Ecto neural progenitor cell (in vitro differentiated cells): ENCODE results near the gene USP6.
"Not testable (repeated sequence)": the region's sequence is repeated elsewhere in the genome, so short reads cannot be mapped to it uniquely, and the experiment has no call there.

Experiments
- DNase-seq: peaks from one replicate; pipeline ENCODE4 v3.0.0-alpha.2; 2018; ENCODE audit warnings: low spot score

The USP6 gene

GRCh38 chr17:5191541-5192417 lies 75.9 kb downstream of the USP6 start, which contains the start of gene ZNF594:
Gene ZNF594 (minus strand): TSS chr17:5191868. CDS start chr17:5184256, 7,612 bp downstream.
- peak; percentile 99 for DNase-seq

DNA sequence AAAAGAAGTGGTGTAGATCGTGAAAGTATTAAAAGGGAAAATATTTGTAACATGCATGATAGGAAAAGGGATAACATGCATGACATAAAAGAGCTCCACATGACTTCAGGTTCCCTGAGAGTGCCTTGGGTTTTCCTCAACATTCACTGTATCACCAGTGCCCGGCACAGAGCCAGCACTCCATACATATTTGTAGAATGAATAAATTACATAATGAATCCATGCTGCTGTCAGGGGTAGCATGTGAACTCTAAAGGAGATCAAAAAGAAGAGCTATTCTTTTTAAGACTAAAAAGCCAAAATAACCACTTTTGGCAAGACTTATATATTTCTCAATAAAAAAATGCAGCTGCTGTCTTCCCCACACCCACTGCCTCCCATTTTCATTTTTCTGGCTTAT lies 78.5 kb downstream of the USP6 start:
- no peak for DNase-seq

DNA sequence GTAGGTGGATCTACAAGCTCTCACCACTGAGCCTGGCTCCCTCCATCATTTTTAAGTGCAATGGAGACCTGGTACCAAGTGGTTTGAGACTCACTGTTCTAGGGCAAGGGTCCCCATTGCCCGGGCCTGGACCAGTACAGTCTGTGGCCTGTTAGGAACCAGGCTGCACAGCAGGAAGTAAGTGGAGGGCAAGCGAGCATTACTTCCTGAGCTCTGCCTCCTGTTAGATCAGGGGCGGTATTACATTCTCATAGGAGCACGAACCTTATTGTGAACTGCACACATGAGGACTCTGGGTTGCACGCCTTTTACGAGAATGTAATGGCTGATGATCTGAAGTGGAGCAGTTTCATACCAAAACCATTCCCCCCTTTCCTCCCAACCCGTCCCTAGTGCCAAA lies 82.6 kb downstream of the USP6 start:
- no peak for DNase-seq

- DNase-seq = no peak
These were observed 84.5 kb downstream of the USP6 start for GRCh38 chr17:5200360-5200759.

GRCh38 chr17:5201011-5201410 lies 85.2 kb downstream of the USP6 start:
- DNase-seq = no peak

- DNase-seq = no peak
These were observed 87.5 kb downstream of the USP6 start for GRCh38 chr17:5203178-5203907.

DNA sequence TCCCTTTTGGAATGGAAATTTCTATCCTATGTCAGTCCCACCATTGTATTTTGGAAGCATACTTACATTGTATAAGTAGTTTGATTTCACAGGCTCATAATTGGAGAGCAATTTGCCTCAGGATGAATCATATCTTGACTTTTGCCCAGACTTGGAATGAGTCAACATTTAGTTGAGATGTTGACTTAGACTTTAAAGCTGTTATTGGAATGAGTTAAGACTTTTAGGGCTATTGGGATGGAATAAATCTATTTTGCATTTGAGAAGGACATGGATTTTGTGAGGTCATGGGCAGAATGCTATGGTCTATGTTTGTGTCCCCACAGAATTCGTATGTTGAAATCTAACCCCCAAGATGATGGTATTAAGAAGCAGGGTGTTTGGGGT lies 88.1 kb downstream of the USP6 start:
- no peak for DNase-seq

- no peak for DNase-seq
These were observed 93.6 kb downstream of the USP6 start for GRCh38 chr17:5209396-5209795.

DNA sequence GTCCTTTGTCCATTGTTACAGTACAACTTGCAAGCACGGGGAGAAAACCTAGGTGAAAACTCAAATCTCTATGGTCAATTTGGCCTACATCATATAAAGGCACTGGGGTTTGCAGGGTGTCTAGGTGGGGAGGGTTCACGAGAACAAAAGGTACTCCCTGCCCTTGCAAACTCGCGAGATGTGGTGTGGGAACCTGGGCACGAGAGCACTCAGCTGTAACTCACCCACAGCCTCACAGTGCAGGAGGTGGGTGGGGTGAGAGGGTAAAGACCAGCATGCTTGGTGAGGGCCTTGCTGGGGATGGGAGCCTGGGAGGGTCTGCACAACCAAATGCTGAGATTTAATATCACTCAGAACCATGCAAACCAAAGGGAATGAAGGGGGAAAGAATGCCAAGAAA lies 94.3 kb downstream of the USP6 start:
- DNase-seq = no peak

GRCh38 chr17:5210614-5211252 lies 94.9 kb downstream of the USP6 start:
- no peak for DNase-seq

DNA sequence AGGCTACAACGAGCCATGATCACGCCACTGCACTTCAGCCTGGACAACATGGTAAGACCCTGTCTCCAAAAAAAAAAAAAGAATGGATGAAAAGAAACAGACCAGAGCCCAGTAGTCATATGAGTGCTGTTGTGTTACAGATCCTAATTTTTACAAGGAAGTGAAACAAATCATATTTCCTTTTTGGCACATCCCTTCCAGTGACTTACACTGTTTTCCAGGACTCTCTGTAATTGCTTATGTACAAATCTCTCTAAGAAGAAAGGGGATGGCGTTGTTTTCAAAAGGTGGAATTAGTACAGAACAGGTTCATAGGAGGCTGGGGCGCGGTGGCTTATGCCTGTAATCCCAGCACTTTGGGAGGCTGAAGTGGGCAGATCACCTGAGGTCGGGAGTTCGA lies 95.6 kb downstream of the USP6 start:
- no peak for DNase-seq

- not testable (repeated sequence) for DNase-seq
These were observed 101.7 kb downstream of the USP6 start for GRCh38 chr17:5217562-5217961.

DNA sequence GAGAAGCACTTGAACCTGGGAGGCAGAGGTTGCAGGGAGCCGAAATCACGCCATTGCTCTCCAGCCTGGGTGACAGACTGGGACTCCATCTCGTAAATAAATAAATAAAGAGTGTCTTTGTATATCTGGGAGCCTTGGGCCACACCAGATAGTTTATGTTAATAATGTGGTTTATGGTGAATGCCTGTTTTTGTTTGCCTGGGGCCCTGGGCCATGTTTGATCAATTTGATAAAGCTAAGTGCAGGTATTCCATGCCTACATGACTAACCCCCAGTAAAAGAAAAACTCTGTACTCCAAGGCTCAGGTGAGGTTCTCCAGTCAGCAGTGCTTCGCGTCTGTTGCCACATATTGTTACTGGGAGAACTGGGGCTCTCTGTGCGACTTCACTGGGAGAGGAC lies 103.7 kb downstream of the USP6 start:
- no peak for DNase-seq

- DNase-seq = no peak
These were observed 104.2 kb downstream of the USP6 start for GRCh38 chr17:5220074-5220473.

DNA sequence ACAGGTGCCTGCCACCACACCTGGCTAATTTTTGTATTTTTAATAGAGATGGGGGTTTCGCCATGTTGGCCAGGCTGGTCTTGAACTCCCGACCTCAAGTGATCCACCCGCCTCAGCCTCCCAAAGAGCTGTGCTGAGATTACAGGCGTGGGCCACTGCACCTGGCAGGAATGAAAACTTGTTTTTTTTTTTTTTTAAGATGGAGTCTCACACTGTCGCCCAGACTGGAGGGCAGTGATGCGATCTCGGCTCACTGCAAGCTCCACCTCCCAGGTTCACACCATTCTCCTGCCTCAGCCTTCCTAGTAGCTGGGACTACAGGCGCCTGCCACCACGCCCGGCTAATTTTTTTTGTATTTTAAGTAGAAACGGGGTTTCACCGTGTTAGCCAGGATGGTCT lies 106.1 kb downstream of the USP6 start:
- not testable (repeated sequence) for DNase-seq
